Epithelial cell of esophagus (primary cell): ENCODE data around the gene FNDC3B.

Experiments
- DNase-seq: peaks from one replicate; pipeline ENCODE4 v3.0.0; 2010; ENCODE audit warnings: low read depth
- H3K4me3 ChIP-seq: 2 replicates; pipeline ENCODE4 v1.5.1; 2011; ENCODE audit warnings: mild to moderate bottlenecking, low read length, control low read depth
- CTCF ChIP-seq: IDR thresholded peaks from 2 replicates; pipeline ENCODE4 v1.5.1; 2011; ENCODE audit warnings: low read depth, mild to moderate bottlenecking, low read length, control low read depth, inconsistent platforms; ENCODE audit not compliant: insufficient read depth; ENCODE audit errors: missing control alignments

Gene FNDC3B

GRCh38 chr3:172262991-172263608 lies 223.7 kb downstream of the FNDC3B start:
- no peak overlapping the region for H3K4me3 ChIP-seq
- TF ChIP-seq CTCF, result no peak
- DNase-seq, result no peak

- H3K4me3 ChIP-seq, result no peak overlapping the region
- TF ChIP-seq CTCF, result no peak
- DNase-seq, result no peak
Observed at GRCh38 chr3:172263781-172264486, 224.6 kb downstream of the FNDC3B start.

GRCh38 chr3:172266103-172266502 lies 226.7 kb downstream of the FNDC3B start:
- H3K4me3 ChIP-seq, result no peak overlapping the region
- no peak for TF ChIP-seq CTCF
- DNase-seq, result no peak

GRCh38 chr3:172268425-172268824 lies 229.0 kb downstream of the FNDC3B start:
- no peak for TF ChIP-seq CTCF
- DNase-seq, result no peak
- H3K4me3 ChIP-seq, result no peak overlapping the region

- no peak overlapping the region for H3K4me3 ChIP-seq
- no peak for DNase-seq
Observed at GRCh38 chr3:172268868-172269267, 229.5 kb downstream of the FNDC3B start.

GRCh38 chr3:172270557-172271166 lies 231.3 kb downstream of the FNDC3B start:
- no peak for DNase-seq
- no peak overlapping the region for H3K4me3 ChIP-seq
- no peak for TF ChIP-seq CTCF

More at GRCh38 chr3:172268868-172269267, 229.5 kb downstream of the FNDC3B start:
- no peak for TF ChIP-seq CTCF
